IPS-18c (cell line): ENCODE measurements around the gene RHOBTB3.

Source experiments
- H3K4me3 ChIP-seq: 2 replicates; pipeline ENCODE4 v1.7.0; 2013; ENCODE audit warnings: low read depth, mild to moderate bottlenecking, low read length, moderate library complexity; ENCODE audit not compliant: insufficient read depth
- H3K9me3 ChIP-seq: one replicate; pipeline ENCODE4 v1.6.1; 2013; ENCODE audit warnings: mild to moderate bottlenecking, low read length, moderate library complexity; ENCODE audit not compliant: control insufficient read depth, insufficient read depth

The RHOBTB3 gene

GRCh38 chr5:95743877-95744276 is 12.7 kb downstream of the RHOBTB3 start:
- Histone ChIP-seq H3K4me3 (no peak overlapping the region), H3K9me3 (no peaks in the 10 kb centered on the region)

- Histone ChIP-seq H3K4me3 (no peak overlapping the region), H3K9me3 (no peaks in the 10 kb centered on the region)
Measured at GRCh38 chr5:95746194-95746593, 15.1 kb downstream of the RHOBTB3 start.

GRCh38 chr5:95746722-95747679 is 15.9 kb downstream of the RHOBTB3 start:
- H3K9me3 ChIP-seq: no peaks in the 10 kb centered on the region
- no peak overlapping the region for H3K4me3 ChIP-seq

DNA sequence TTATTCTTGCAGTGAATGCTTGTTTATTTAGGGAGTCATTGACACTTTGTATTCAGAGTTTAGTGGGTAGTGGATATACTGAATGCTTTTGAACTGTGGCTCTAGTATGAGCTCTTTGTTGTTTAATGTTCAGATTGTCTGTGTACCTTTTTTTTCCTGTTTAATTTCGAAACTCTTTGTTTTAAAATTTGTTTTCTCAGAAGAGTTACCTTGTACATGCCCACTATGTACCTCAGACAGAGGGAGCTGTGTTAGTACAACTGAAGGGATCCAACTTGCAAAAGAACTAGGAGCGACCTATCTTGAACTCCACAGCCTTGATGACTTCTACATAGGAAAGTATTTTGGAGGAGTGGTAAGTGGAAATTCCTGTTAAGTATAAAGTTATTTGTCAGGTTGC is 17.0 kb downstream of the RHOBTB3 start:
- Histone ChIP-seq H3K9me3 (no peaks in the 10 kb centered on the region), H3K4me3 (no peak overlapping the region)

- Histone ChIP-seq H3K9me3 (no peaks in the 10 kb centered on the region), H3K4me3 (no peak overlapping the region)
Measured at GRCh38 chr5:95754545-95754944, 23.4 kb downstream of the RHOBTB3 start.

GRCh38 chr5:95759005-95759404 is 27.9 kb downstream of the RHOBTB3 start:
- Histone ChIP-seq H3K4me3 (no peak overlapping the region), H3K9me3 (no peaks in the 10 kb centered on the region)

- Histone ChIP-seq H3K4me3 (no peak overlapping the region), H3K9me3 (no peaks in the 10 kb centered on the region)
Measured at GRCh38 chr5:95759634-95760033, 28.5 kb downstream of the RHOBTB3 start.

DNA sequence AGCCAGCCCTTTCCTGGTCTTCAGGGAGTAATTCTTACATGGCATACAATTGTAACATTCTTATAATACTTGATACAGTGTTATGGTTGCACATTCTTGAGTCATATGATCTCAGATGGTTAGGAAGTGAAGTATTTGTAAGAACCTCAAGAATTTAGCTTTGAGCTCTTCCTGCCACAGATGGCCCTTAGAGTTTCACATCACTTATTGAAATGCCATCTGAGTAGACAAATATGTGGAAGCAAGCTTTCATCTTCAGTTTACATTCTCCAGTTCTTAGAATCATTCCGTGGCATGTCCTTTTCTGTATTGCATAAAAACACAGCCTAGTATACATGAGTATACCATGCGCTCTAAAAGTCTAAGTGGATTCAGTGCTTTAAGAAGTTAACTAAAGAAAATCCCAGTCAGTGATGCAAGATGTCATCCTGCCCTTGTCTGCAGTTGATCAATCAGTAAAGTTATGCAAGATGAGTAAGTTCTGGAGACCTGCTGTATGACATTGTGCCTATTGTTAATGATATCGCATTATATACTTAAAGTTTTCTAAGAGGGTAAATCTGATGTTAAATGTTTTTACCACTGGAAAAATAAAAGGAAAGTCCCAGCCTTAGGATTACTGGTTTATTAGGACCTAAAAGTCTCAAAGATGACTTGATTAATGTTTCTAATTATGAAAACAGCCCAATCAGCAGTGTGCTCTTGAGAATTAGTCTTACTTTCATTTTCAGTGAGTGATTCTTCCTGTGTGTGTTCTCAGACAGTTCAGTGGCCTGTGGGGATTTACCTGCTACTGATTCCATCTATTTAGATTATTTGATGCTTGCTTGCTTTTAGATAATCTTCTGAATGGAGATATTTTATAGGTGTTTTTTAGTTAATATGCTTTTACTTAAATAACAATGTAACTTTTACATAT is 29.4 kb downstream of the RHOBTB3 start:
- Histone ChIP-seq H3K4me3 (no peak overlapping the region), H3K9me3 (no peaks in the 10 kb centered on the region)

GRCh38 chr5:95761771-95762651 is 30.9 kb downstream of the RHOBTB3 start:
- Histone ChIP-seq H3K9me3 (no peaks in the 10 kb centered on the region), H3K4me3 (no peak overlapping the region)

- no peak overlapping the region for H3K4me3 ChIP-seq
Measured at GRCh38 chr5:95762652-95763041, 31.5 kb downstream of the RHOBTB3 start.

GRCh38 chr5:95763941-95764340 is 32.8 kb downstream of the RHOBTB3 start:
- H3K9me3 ChIP-seq: no peaks in the 10 kb centered on the region
- no peak overlapping the region for H3K4me3 ChIP-seq

More at GRCh38 chr5:95762652-95763041, 31.5 kb downstream of the RHOBTB3 start:
- no peaks in the 10 kb centered on the region for H3K9me3 ChIP-seq

DNA sequence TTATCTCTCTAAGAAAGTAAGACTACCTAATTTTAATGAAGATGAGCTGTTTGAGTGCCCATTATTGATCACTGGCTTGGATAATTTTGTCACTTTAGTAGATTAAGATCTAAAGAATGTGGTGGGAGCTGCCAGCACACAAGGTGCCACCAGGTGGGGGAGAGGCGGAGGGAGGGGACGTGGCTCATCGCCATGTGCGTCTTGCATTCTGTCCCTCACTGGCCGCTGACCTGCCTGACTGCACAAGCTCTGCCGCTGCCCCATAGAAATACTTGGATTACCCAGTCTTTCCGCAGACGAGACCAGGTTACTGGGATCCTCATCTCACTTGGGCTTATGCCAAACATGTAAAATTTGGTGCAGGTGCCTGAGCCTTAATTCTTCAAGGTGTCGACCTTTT is 37.6 kb downstream of the RHOBTB3 start:
- no peaks in the 10 kb centered on the region for H3K9me3 ChIP-seq

GRCh38 chr5:95770830-95771708 is 39.9 kb downstream of the RHOBTB3 start:
- no peak overlapping the region for H3K4me3 ChIP-seq
- H3K9me3 ChIP-seq: no peaks in the 10 kb centered on the region

More for the DNA sequence above, 37.6 kb downstream of the RHOBTB3 start:
- no peak overlapping the region for H3K4me3 ChIP-seq

DNA sequence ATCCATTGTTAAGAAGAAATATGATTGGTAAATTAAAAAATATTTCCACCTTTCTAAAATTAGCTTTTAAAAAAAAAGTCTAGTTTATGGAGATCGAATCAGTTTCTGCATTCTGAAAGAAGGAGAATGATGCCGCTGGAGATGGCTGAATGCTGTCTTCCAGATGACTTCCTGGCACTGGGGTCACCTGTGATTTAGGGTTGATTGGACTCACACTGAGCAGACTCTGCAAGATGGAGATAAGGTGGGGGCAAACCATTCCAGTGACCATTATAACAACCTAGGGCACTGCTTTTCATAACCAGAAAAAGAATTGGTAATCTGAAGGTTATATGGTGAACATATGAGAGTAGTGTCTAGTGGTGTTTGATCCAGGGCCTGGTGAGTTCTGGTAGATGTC is 40.8 kb downstream of the RHOBTB3 start:
- Histone ChIP-seq H3K4me3 (no peak overlapping the region), H3K9me3 (no peaks in the 10 kb centered on the region)

DNA sequence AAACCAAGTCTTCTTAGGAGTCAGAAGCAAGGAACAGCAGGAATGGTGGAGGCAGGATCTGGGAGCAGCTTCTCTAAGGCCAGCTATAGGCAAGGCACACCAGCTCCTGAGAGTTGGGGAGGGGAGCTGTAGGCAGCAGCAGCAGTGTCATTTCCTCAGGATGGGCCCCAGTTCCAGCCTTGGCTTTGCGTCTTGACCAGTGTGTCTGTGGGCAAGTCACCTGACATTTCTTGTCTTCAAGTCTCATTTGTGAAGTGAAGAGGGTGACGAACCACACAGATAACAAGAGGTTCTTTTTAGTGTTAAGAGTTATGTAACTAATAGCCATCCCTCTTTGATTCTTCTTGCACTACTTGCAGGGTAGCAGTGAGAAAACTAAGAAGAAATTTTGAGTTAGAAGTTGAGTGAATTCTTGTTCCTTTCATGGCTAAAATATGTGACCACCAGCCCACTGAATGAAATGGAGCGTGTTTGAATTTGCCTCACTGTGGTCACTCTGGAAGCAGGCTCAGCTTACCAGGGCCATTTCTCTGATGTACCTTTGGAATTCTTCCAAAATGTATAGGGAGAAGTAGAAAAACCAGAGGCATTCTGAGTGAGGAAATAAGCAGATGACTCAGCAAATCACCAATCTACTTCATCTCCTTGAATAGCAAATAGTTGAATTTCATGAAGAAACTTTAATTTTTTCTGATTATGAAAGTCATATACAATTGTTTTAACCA is 42.4 kb downstream of the RHOBTB3 start:
- Histone ChIP-seq H3K4me3 (no peak overlapping the region), H3K9me3 (no peaks in the 10 kb centered on the region)
